GM23338 (cell line): ENCODE measurements around the gene FGF10. TPM values are rescaled to one million over a fixed set of nuclear protein-coding genes. Genes with fewer than 3 reads are reported as not detected.

Source experiments
- ATAC-seq: fragments of 200-7000 bp; cut with Tn5 transposase; 3 replicates; pipeline ENCODE4 v1.9.1; 2020
- DNase-seq: peaks from one replicate; pipeline ENCODE4 v3.0.0-alpha.2; 2015; ENCODE audit warnings: low spot score
- H2AFZ ChIP-seq: fragments of 200-600 bp; sonication (generic); 2 replicates; pipeline ENCODE4 v1.8.0; 2016; ENCODE audit warnings: antibody characterized with exemption, mild to moderate bottlenecking, moderate library complexity
- H3F3A ChIP-seq: fragments of 200-600 bp; sonication (generic); replicated peaks from 2 replicates; pipeline ENCODE4 v1.8.0; 2017; ENCODE audit warnings: antibody characterized with exemption, mixed run types, low read depth
- H3K27ac ChIP-seq: fragments of 200-600 bp; sonication (generic); 2 replicates; pipeline ENCODE4 v1.6.1; 2016; ENCODE audit warnings: low read depth
- H3K27me3 ChIP-seq: fragments of 200-600 bp; sonication (generic); 2 replicates; pipeline ENCODE4 v1.8.0; 2016; ENCODE audit warnings: mild to moderate bottlenecking, mixed run types, moderate library complexity; ENCODE audit not compliant: insufficient read depth
- H3K36me3 ChIP-seq: fragments of 200-600 bp; sonication (generic); 2 replicates; pipeline ENCODE4 v1.8.0; 2016; ENCODE audit warnings: mild to moderate bottlenecking; ENCODE audit not compliant: insufficient read depth
- H3K4me1 ChIP-seq: fragments of 200-600 bp; sonication (generic); 2 replicates; pipeline ENCODE4 v1.8.0; 2016; ENCODE audit warnings: mild to moderate bottlenecking, moderate library complexity; ENCODE audit not compliant: insufficient read depth
- H3K4me2 ChIP-seq: fragments of 200-600 bp; sonication (generic); 2 replicates; pipeline ENCODE4 v1.7.1; 2017; ENCODE audit warnings: mixed run types
- H3K4me3 ChIP-seq: fragments of 200-600 bp; sonication (generic); 2 replicates; pipeline ENCODE4 v1.6.1; 2016; ENCODE audit warnings: mixed run types
- H3K79me2 ChIP-seq: fragments of 200-600 bp; sonication (generic); replicated peaks from 2 replicates; pipeline ENCODE4 v1.8.0; 2017; ENCODE audit warnings: mild to moderate bottlenecking; ENCODE audit not compliant: insufficient read depth
- H3K9me2 ChIP-seq: fragments of 200-600 bp; sonication (generic); 2 replicates; pipeline ENCODE4 v1.8.0; 2017; ENCODE audit not compliant: insufficient read depth
- H4K20me1 ChIP-seq: fragments of 200-600 bp; sonication (generic); replicated peaks from 2 replicates; pipeline ENCODE4 v1.8.0; 2017; ENCODE audit warnings: mild to moderate bottlenecking; ENCODE audit not compliant: insufficient read depth
- H3K27ac Mint-ChIP-seq: 2 replicates; pipeline ENCODE4 v1.8.0; 2020; ENCODE audit warnings: inconsistent platforms, mild to moderate bottlenecking, moderate library complexity, mixed read lengths
- H3K27me3 Mint-ChIP-seq: 3 replicates; pipeline ENCODE4 v1.8.0; 2022; ENCODE audit warnings: low read depth, mild to moderate bottlenecking, moderate library complexity, mixed read lengths, inconsistent platforms; ENCODE audit not compliant: insufficient read depth, poor library complexity
- H3K36me3 Mint-ChIP-seq: 3 replicates; pipeline ENCODE4 v1.8.0; 2021; ENCODE audit warnings: low read depth, mild to moderate bottlenecking, inconsistent platforms, moderate library complexity, mixed read lengths
- H3K4me1 Mint-ChIP-seq: 3 replicates; pipeline ENCODE4 v1.8.0; 2020; ENCODE audit warnings: mild to moderate bottlenecking, inconsistent platforms, mixed read lengths
- H3K4me3 Mint-ChIP-seq: 3 replicates; pipeline ENCODE4 v1.8.0; 2021; ENCODE audit warnings: moderate library complexity, mild to moderate bottlenecking, inconsistent platforms, mixed read lengths
- H3K9me3 Mint-ChIP-seq: 3 replicates; pipeline ENCODE4 v1.8.0; 2020; ENCODE audit warnings: moderate library complexity, mild to moderate bottlenecking, inconsistent platforms, mixed read lengths
- CREB1 ChIP-seq: fragments of 250-450 bp; sonication (Bioruptor Pico); IDR thresholded peaks from 2 replicates; pipeline ENCODE4 v1.5.0; 2020; ENCODE audit warnings: low read depth, mild to moderate bottlenecking, moderate library complexity
- CTCF ChIP-seq, 2 experiments: fragments of 200-600 bp in 1 of 2; sonication (generic) in 1 of 2; conservative IDR thresholded peaks; 2 replicates each; pipeline versions ENCODE4 v1.5.1 to v1.6.1; 2016 to 2017; ENCODE audit warnings: antibody characterized with exemption in 2 of 2, low read depth in 2 of 2, mild to moderate bottlenecking in 2 of 2, moderate library complexity in 1 of 2
- EZH2 ChIP-seq: fragments of 200-600 bp; sonication (generic); IDR thresholded peaks from one replicate; pipeline ENCODE4 v1.8.0; 2017; ENCODE audit warnings: antibody characterized with exemption, mild to moderate bottlenecking, low read depth; ENCODE audit not compliant: unreplicated experiment
- JUNB ChIP-seq: IDR thresholded peaks from one replicate; pipeline ENCODE4 v1.6.1; 2016; ENCODE audit warnings: antibody characterized with exemption; ENCODE audit not compliant: unreplicated experiment
- NANOG ChIP-seq: IDR thresholded peaks from 2 replicates; pipeline ENCODE4 v1.6.1; 2016; ENCODE audit warnings: antibody characterized with exemption, borderline replicate concordance
- REST ChIP-seq: IDR thresholded peaks from one replicate; pipeline ENCODE4 v1.6.1; 2018; ENCODE audit warnings: antibody characterized with exemption; ENCODE audit not compliant: unreplicated experiment
- STAT1 ChIP-seq: IDR thresholded peaks from one replicate; pipeline ENCODE4 v1.6.1; 2016; ENCODE audit warnings: antibody characterized with exemption; ENCODE audit not compliant: unreplicated experiment
- ZNF114 ChIP-seq: fragments of 250-450 bp; sonication (Bioruptor Pico); IDR thresholded peaks from 2 replicates; pipeline ENCODE4 v1.5.0; 2020; ENCODE audit warnings: mild to moderate bottlenecking, moderate library complexity
- polyA plus RNA-seq: library from polyadenylated mRNA; unstranded; fragments of >200 nt; fragmentation: Nextera tagmentation; extraction: Ambion mirVana; gene quantifications from 2 replicates; pipeline ENCODE4 v1.2.1, GENCODE V29; 2016
- total RNA-seq: library from RNA; depleted of rRNA; stranded (reverse); fragments of >200 nt; shearing (Covaris generic); gene quantifications from 2 replicates; pipeline ENCODE4 v1.2.3, GENCODE V29; 2014

FGF10 gene
- total and polyA plus RNA-seq, 2 experiments from 2014 or later: 0.24 to 0.50 TPM

GRCh38 chr5:44382894-44383293, 6.3 kb downstream of the FGF10 start (continued):
- no peak for TF ChIP-seq REST
- no peak for TF ChIP-seq NANOG

- ATAC-seq (no peak), DNase-seq (no peak)
- no peaks in the 10 kb centered on the region; the same call in 1 of the 3 replicates for H3K9me3 Mint-ChIP-seq
- H3K27ac Mint-ChIP-seq: no peak overlapping the region
- H3K27me3 ChIP-seq: no peaks in the 10 kb centered on the region
- no peak overlapping the region for H3K4me2 ChIP-seq
- no peaks in the 10 kb centered on the region for H3K36me3 ChIP-seq
- H3F3A ChIP-seq: no peaks in the 10 kb centered on the region
- H3K4me3 ChIP-seq: no peak overlapping the region
- H3K36me3 Mint-ChIP-seq: no peaks in the 10 kb centered on the region
- no peak overlapping the region for H3K27ac ChIP-seq
- no peaks in the 10 kb centered on the region for H3K27me3 Mint-ChIP-seq
- no peak overlapping the region for H2AFZ ChIP-seq
- TF ChIP-seq EZH2 (no peak), CREB1 (CRISPR knock-in tag) (no peak), REST (no peak), STAT1 (no peak), ZNF114 (CRISPR knock-in tag) (no peak)
- H3K4me1 ChIP-seq: no peaks in the 10 kb centered on the region
- H3K9me2 ChIP-seq: no peaks in the 10 kb centered on the region
- no peaks in the 10 kb centered on the region for H3K79me2 ChIP-seq
- H3K4me3 Mint-ChIP-seq: no peak overlapping the region
- no peaks in the 10 kb centered on the region for H3K4me1 Mint-ChIP-seq
- H4K20me1 ChIP-seq: no peaks in the 10 kb centered on the region
Measured at GRCh38 chr5:44377057-44377456, 12.2 kb downstream of the FGF10 start.

- H3K79me2 ChIP-seq: no peaks in the 10 kb centered on the region
- H3K9me2 ChIP-seq: no peaks in the 10 kb centered on the region
- no peak overlapping the region for H3K4me2 ChIP-seq
- H3K27me3 ChIP-seq: no peaks in the 10 kb centered on the region
- H3F3A ChIP-seq: no peaks in the 10 kb centered on the region
- Mint-ChIP-seq H3K4me3 (no peak overlapping the region), H3K27me3 (no peaks in the 10 kb centered on the region), H3K27ac (no peak overlapping the region), H3K36me3 (no peaks in the 10 kb centered on the region), H3K4me1 (no peaks in the 10 kb centered on the region), H3K9me3 (no peaks in the 10 kb centered on the region; the same call in 1 of the 3 replicates)
- no peaks in the 10 kb centered on the region for H3K4me1 ChIP-seq
- H3K36me3 ChIP-seq: no peaks in the 10 kb centered on the region
- DNase-seq (no peak), ATAC-seq (no peak)
- H3K27ac ChIP-seq: no peak overlapping the region
- no peak overlapping the region for H2AFZ ChIP-seq
- no peaks in the 10 kb centered on the region for H4K20me1 ChIP-seq
- no peak overlapping the region for H3K4me3 ChIP-seq
- no peak for TF ChIP-seq JUNB
- no peak for TF ChIP-seq CTCF (conservative IDR thresholded peaks at IDR 0.05; ENCODE audit: low read depth in 2 of 2)
- TF ChIP-seq STAT1: no peak
Measured at GRCh38 chr5:44372028-44372427, 17.2 kb downstream of the FGF10 start.
